Measurements from ENCODE around the gene NHERF1. TPM values are rescaled to one million over a fixed set of nuclear protein-coding genes. Genes with fewer than 3 reads are reported as not detected.

NHERF1 gene
- total RNA-seq, 1 experiment from 2014 or later, result 218 TPM

GRCh38 chr17:74729866-74730265 lies 18.6 kb upstream of the NHERF1 start:
- DNase-seq, result no peak
- H3K9me3 ChIP-seq, result 0 out of 2 replicates have a peak, but pooled peaks cover 3% of the 10 kb centered on the region
- POLR2A ChIA-PET, result no interaction called here
- H3K4me1 ChIP-seq, result no peaks in the 10 kb centered on the region
- CTCF ChIA-PET, result no interaction called here
- intact Hi-C loops (cut with micrococcal nuclease; ENCODE audit: unreplicated experiment), result no loop called here
- no peaks in the 10 kb centered on the region for H3K36me3 ChIP-seq (ENCODE audit: control insufficient read depth, insufficient read depth, low read length)
- H3K27me3 Mint-ChIP-seq (ENCODE audit: insufficient read depth, unreplicated experiment), result no peaks in the 10 kb centered on the region
- no TSS peak for BruUV-seq (replicated peaks)
- no peaks in the 10 kb centered on the region for H3K27me3 ChIP-seq (replicated peaks; ENCODE audit: control insufficient read depth, insufficient read depth, low read length)
- H3K9me3 Mint-ChIP-seq (ENCODE audit: unreplicated experiment), result no peaks in the 10 kb centered on the region
- peaks cover 3% of the 10 kb centered on the region for H3K4me1 Mint-ChIP-seq (ENCODE audit: low read depth, unreplicated experiment)
- no peak overlapping the region for H3K27ac Mint-ChIP-seq (ENCODE audit: unreplicated experiment)
- TF ChIP-seq CTCF (IDR thresholded peaks at IDR 0.05; ENCODE audit: insufficient read depth in 1 of 2, low read depth in 1 of 2, low read length in 1 of 2, severe bottlenecking in 1 of 2, unreplicated experiment in 1 of 2), result no peak
- H3K4me3 ChIP-seq (ENCODE audit: low read depth, low read length), result no peak overlapping the region
- H3K36me3 Mint-ChIP-seq (ENCODE audit: insufficient read depth, unreplicated experiment), result no peaks in the 10 kb centered on the region
- H3K4me3 Mint-ChIP-seq (ENCODE audit: unreplicated experiment), result no peak overlapping the region

GRCh38 chr17:74730491-74731346 lies 17.7 kb upstream of the NHERF1 start:
- Mint-ChIP-seq H3K4me3 (ENCODE audit: unreplicated experiment) (no peak overlapping the region), H3K27me3 (ENCODE audit: insufficient read depth, unreplicated experiment) (no peaks in the 10 kb centered on the region), H3K27ac (ENCODE audit: unreplicated experiment) (no peak overlapping the region), H3K36me3 (ENCODE audit: insufficient read depth, unreplicated experiment) (no peaks in the 10 kb centered on the region), H3K4me1 (ENCODE audit: low read depth, unreplicated experiment) (peaks cover 6% of the 10 kb centered on the region), H3K9me3 (ENCODE audit: unreplicated experiment) (no peaks in the 10 kb centered on the region)
- Histone ChIP-seq H3K4me1 (peaks cover 6% of the 10 kb centered on the region), H3K9me3 (0 out of 2 replicates have a peak, but pooled peaks cover 3% of the 10 kb centered on the region), H3K27me3 (replicated peaks; ENCODE audit: control insufficient read depth, insufficient read depth, low read length) (no peaks in the 10 kb centered on the region), H3K36me3 (ENCODE audit: control insufficient read depth, insufficient read depth, low read length) (no peaks in the 10 kb centered on the region), H3K4me3 (ENCODE audit: low read depth, low read length) (no peak overlapping the region)
- ChIA-PET POLR2A (no interaction called here), CTCF (no interaction called here)
- no TSS peak for BruUV-seq (replicated peaks)
- TF ChIP-seq CTCF (IDR thresholded peaks at IDR 0.05; ENCODE audit: insufficient read depth in 1 of 2, low read depth in 1 of 2, low read length in 1 of 2, severe bottlenecking in 1 of 2, unreplicated experiment in 1 of 2), result no peak
- DNase-seq, result no peak
- intact Hi-C loops (cut with micrococcal nuclease; ENCODE audit: unreplicated experiment), result no loop called here

GRCh38 chr17:74731347-74731605 lies 17.2 kb upstream of the NHERF1 start:
- H3K9me3 Mint-ChIP-seq (ENCODE audit: unreplicated experiment), result no peaks in the 10 kb centered on the region
- Histone ChIP-seq H3K4me3 (ENCODE audit: low read depth, low read length) (no peak overlapping the region), H3K9me3 (0 out of 2 replicates have a peak, but pooled peaks cover 3% of the 10 kb centered on the region), H3K4me1 (peaks cover 12% of the 10 kb centered on the region), H3K36me3 (ENCODE audit: control insufficient read depth, insufficient read depth, low read length) (no peaks in the 10 kb centered on the region), H3K27me3 (replicated peaks; ENCODE audit: control insufficient read depth, insufficient read depth, low read length) (no peaks in the 10 kb centered on the region)
- CTCF ChIA-PET, result no interaction called here
- no peak for TF ChIP-seq CTCF (IDR thresholded peaks at IDR 0.05; ENCODE audit: insufficient read depth in 1 of 2, low read depth in 1 of 2, low read length in 1 of 2, severe bottlenecking in 1 of 2, unreplicated experiment in 1 of 2)
- H3K27ac Mint-ChIP-seq (ENCODE audit: unreplicated experiment), result no peak overlapping the region
- H3K4me1 Mint-ChIP-seq (ENCODE audit: low read depth, unreplicated experiment), result peaks cover 6% of the 10 kb centered on the region
- DNase-seq, result no peak
- H3K36me3 Mint-ChIP-seq (ENCODE audit: insufficient read depth, unreplicated experiment), result peaks cover 2% of the 10 kb centered on the region
- no TSS peak for BruUV-seq (replicated peaks)
- H3K27me3 Mint-ChIP-seq (ENCODE audit: insufficient read depth, unreplicated experiment), result no peaks in the 10 kb centered on the region
- H3K4me3 Mint-ChIP-seq (ENCODE audit: unreplicated experiment), result no peak overlapping the region
- POLR2A ChIA-PET, result no interaction called here
- intact Hi-C loops (cut with micrococcal nuclease; ENCODE audit: unreplicated experiment), result no loop called here
